HAP-1 (cell line): ENCODE data around the gene BID.

Experiments
- DNase-seq, 2 experiments: peaks; one replicate each; pipeline ENCODE4 v3.0.0-alpha.2; 2016 to 2020; ENCODE audit warnings: low spot score in 2 of 2
- H3K27me3 ChIP-seq: fragments of 250-450 bp; sonication (Bioruptor Pico); 2 replicates; pipeline ENCODE4 v1.5.1; 2020; ENCODE audit warnings: low read depth, mild to moderate bottlenecking, moderate library complexity
- H3K36me3 ChIP-seq: fragments of 250-450 bp; sonication (Bioruptor Pico); replicated peaks from 2 replicates; pipeline ENCODE4 v1.5.1; 2020; ENCODE audit warnings: mild to moderate bottlenecking
- H3K4me1 ChIP-seq: fragments of 250-450 bp; sonication (Bioruptor Pico); 2 replicates; pipeline ENCODE4 v1.5.1; 2020; ENCODE audit warnings: mild to moderate bottlenecking
- H3K4me3 ChIP-seq: fragments of 250-450 bp; sonication (Bioruptor Pico); 2 replicates; pipeline ENCODE4 v1.5.1; 2020; ENCODE audit warnings: mild to moderate bottlenecking, moderate library complexity
- H3K9me3 ChIP-seq: fragments of 250-450 bp; sonication (Bioruptor Pico); 2 replicates; pipeline ENCODE4 v1.5.1; 2020; ENCODE audit warnings: mild to moderate bottlenecking, moderate library complexity
- in situ Hi-C: fragments of 300-500 bp; cut with MboI; formaldehyde crosslinking; loops from 3 replicates; pipeline ENCODE4 v1.14.3; 2020; ENCODE audit warnings: low sequenced_read_pairs, inconsistent platforms, mixed read lengths

Gene BID

GRCh38 chr22:17695986-17696385 is 78.3 kb downstream of the BID start:
- in situ Hi-C loops, result no loop called here
- Histone ChIP-seq H3K4me3 (no peak overlapping the region), H3K4me1 (peaks cover 20% of the 10 kb centered on the region), H3K9me3 (peaks cover 2% of the 10 kb centered on the region; the same call in 1 of the 2 replicates), H3K36me3 (0 out of 2 replicates have a peak, but pooled peaks cover 2% of the 10 kb centered on the region), H3K27me3 (no peaks in the 10 kb centered on the region)
- DNase-seq, result no peak

GRCh38 chr22:17694752-17695151 is 79.5 kb downstream of the BID start:
- H3K4me3 ChIP-seq, result no peak overlapping the region
- peaks cover 2% of the 10 kb centered on the region; the same call in 1 of the 2 replicates for H3K9me3 ChIP-seq
- peaks cover 8% of the 10 kb centered on the region for H3K4me1 ChIP-seq
- DNase-seq, result no peak
- H3K36me3 ChIP-seq, result 0 out of 2 replicates have a peak, but pooled peaks cover 2% of the 10 kb centered on the region
- no peaks in the 10 kb centered on the region for H3K27me3 ChIP-seq
- in situ Hi-C loops, result no loop called here

GRCh38 chr22:17694193-17694592 is 80.1 kb downstream of the BID start:
- H3K36me3 ChIP-seq, result peaks cover 5% of the 10 kb centered on the region
- H3K27me3 ChIP-seq, result no peaks in the 10 kb centered on the region
- in situ Hi-C loops, result no loop called here
- H3K4me1 ChIP-seq, result peaks cover 4% of the 10 kb centered on the region
- H3K9me3 ChIP-seq, result peaks cover 2% of the 10 kb centered on the region; the same call in 1 of the 2 replicates
- DNase-seq, result no peak
- no peak overlapping the region for H3K4me3 ChIP-seq

GRCh38 chr22:17692841-17693240 is 81.4 kb downstream of the BID start:
- Histone ChIP-seq H3K4me1 (no peaks in the 10 kb centered on the region), H3K9me3 (peaks cover 2% of the 10 kb centered on the region; the same call in 1 of the 2 replicates), H3K27me3 (no peaks in the 10 kb centered on the region), H3K4me3 (no peak overlapping the region), H3K36me3 (peaks cover 9% of the 10 kb centered on the region)
- in situ Hi-C loops, result no loop called here
- DNase-seq, result no peak

- in situ Hi-C loops, result no loop called here
- no peaks in the 10 kb centered on the region for H3K27me3 ChIP-seq
- no peaks in the 10 kb centered on the region for H3K9me3 ChIP-seq
- H3K4me3 ChIP-seq, result no peak overlapping the region
- H3K4me1 ChIP-seq, result no peaks in the 10 kb centered on the region
- no peak for DNase-seq
- H3K36me3 ChIP-seq, result peaks cover 16% of the 10 kb centered on the region
These were observed 90.0 kb downstream of the BID start for GRCh38 chr22:17684245-17684644.
